Lung (tissue), 12 donors: ENCODE results near the gene RCVRN. TPM values are rescaled to one million over a fixed set of nuclear protein-coding genes. Genes with fewer than 3 reads are reported as not detected.

Experiments used
- ATAC-seq: fragments of 200-7000 bp; cut with Tn5 transposase; one replicate; pipeline ENCODE4 v1.9.1; 2020; ENCODE audit warnings: moderate number of reproducible peaks; ENCODE audit not compliant: insufficient read depth, low FRiP score
- DNase-seq, 3 donors: peaks; one replicate each; pipeline ENCODE4 v3.0.0-alpha.2; 2013 to 2017
- H3K27ac ChIP-seq, 2 donors: one replicate each; pipeline ENCODE4 v1.5.1; 2013; ENCODE audit warnings: mild to moderate bottlenecking in 2 of 2, moderate library complexity in 2 of 2, control low read depth in 1 of 2, inconsistent platforms in 1 of 2, low read depth in 1 of 2, low read length in 1 of 2
- H3K27me3 ChIP-seq, 3 donors: one replicate each; pipeline ENCODE4 v1.5.1; 2013; ENCODE audit warnings: low read length in 2 of 3; ENCODE audit not compliant: control insufficient read depth in 3 of 3, insufficient read depth in 3 of 3
- H3K36me3 ChIP-seq, 4 donors: one replicate each; pipeline ENCODE4 v1.5.1; 2013; ENCODE audit warnings: low read length in 4 of 4, mild to moderate bottlenecking in 1 of 4, moderate library complexity in 1 of 4; ENCODE audit not compliant: control insufficient read depth in 4 of 4, insufficient read depth in 4 of 4
- H3K4me1 ChIP-seq, 5 donors: one replicate each; pipeline ENCODE4 v1.5.1; 2013; ENCODE audit warnings: low read length in 5 of 5, mild to moderate bottlenecking in 2 of 5, moderate library complexity in 1 of 5; ENCODE audit not compliant: control insufficient read depth in 5 of 5, insufficient read depth in 5 of 5
- H3K4me3 ChIP-seq: one replicate; pipeline ENCODE4 v1.5.1; 2013; ENCODE audit warnings: mild to moderate bottlenecking, control low read depth, moderate library complexity
- H3K9ac ChIP-seq, 2 donors: one replicate each; pipeline ENCODE4 v1.5.1; 2013; ENCODE audit warnings: low read length in 2 of 2, control low read depth in 1 of 2; ENCODE audit not compliant: insufficient read depth in 1 of 2
- H3K9me3 ChIP-seq, 4 donors: one replicate each; pipeline ENCODE4 v1.5.1; 2013; ENCODE audit warnings: low read length in 3 of 4, mild to moderate bottlenecking in 1 of 4, moderate library complexity in 1 of 4; ENCODE audit not compliant: control insufficient read depth in 4 of 4, insufficient read depth in 3 of 4
- WGBS, 2 donors: extraction: QIAGEN DNeasy Blood & Tissue Kit; methylation state at CpG; one replicate each; pipeline ENCODE4 v1.1.7; 2013; 5-methylcytosine and 5-hydroxymethylcytosine counted together
- polyA plus RNA-seq, 2 donors: library from polyadenylated mRNA; stranded (reverse); fragments of 200-250 nt; gene quantifications; one replicate each; pipeline ENCODE4 v1.2.1, GENCODE V29; 2013
- total RNA-seq, 2 donors: library from RNA; depleted of rRNA in 1 of 2; stranded (reverse); fragments of >200 nt in 1 of 2; gene quantifications; one replicate each; pipeline ENCODE4 v1.2.1, GENCODE V29; 2014 to 2021
- TF ChIP-seq, protein P1 (sequence below): IDR thresholded peaks from 2 replicates; pipeline ENCODE4 v1.5.1; 2012; ENCODE audit warnings: mild to moderate bottlenecking; ENCODE audit errors: control extremely low read depth, extremely low read depth
- donor health status: control.
- donor health status: control.
- donor health status: Bipolar disorder and iron deficiency.
- donor health status: healthy.
- donor health status: DM: yes; HTN: yes; CAD: no.

RCVRN gene
- total and polyA plus RNA-seq, 4 donors: 0.09 to 0.31 (median 0.24) TPM; not detected in 1

DNA sequence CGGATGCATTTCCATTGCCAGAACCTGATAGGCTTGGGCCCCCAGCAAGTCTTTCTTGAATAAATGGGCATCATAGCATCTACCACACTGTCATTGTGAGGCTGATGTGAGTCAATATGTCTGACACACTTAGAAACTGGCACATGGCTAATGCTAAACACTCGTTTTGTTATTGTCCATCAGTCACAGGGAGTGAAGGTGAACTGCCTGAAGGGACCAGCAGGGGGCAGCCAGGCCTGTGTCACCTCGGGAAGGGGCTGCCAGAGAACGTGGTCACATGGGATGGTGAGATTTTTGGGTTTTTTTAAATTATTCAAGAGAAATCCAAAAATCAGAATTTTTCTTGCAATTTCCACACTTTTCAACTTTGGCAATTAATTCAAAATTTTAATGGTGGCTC lies 831 bp upstream of the RCVRN start:
- DNase-seq (no peak), ATAC-seq (no peak)
- TF ChIP-seq, protein P1, sequence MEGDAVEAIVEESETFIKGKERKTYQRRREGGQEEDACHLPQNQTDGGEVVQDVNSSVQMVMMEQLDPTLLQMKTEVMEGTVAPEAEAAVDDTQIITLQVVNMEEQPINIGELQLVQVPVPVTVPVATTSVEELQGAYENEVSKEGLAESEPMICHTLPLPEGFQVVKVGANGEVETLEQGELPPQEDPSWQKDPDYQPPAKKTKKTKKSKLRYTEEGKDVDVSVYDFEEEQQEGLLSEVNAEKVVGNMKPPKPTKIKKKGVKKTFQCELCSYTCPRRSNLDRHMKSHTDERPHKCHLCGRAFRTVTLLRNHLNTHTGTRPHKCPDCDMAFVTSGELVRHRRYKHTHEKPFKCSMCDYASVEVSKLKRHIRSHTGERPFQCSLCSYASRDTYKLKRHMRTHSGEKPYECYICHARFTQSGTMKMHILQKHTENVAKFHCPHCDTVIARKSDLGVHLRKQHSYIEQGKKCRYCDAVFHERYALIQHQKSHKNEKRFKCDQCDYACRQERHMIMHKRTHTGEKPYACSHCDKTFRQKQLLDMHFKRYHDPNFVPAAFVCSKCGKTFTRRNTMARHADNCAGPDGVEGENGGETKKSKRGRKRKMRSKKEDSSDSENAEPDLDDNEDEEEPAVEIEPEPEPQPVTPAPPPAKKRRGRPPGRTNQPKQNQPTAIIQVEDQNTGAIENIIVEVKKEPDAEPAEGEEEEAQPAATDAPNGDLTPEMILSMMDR: no peak
- peaks cover 0 to 3% (median 0%) of the 10 kb centered on the region in 3 donors for H3K27me3 ChIP-seq
- H3K9me3 ChIP-seq: no peaks in the 10 kb centered on the region
- no peak overlapping the region for H3K9ac ChIP-seq
- no peaks in the 10 kb centered on the region for H3K36me3 ChIP-seq
- peaks cover 0 to 22% (median 0%) of the 10 kb centered on the region in 5 donors for H3K4me1 ChIP-seq
- no peak overlapping the region for H3K4me3 ChIP-seq
- no peak overlapping the region for H3K27ac ChIP-seq
- 3 to 14% methylated on average over 4 of the region's 4 CpGs for WGBS, 2 donors

- Histone ChIP-seq H3K36me3 (no peaks in the 10 kb centered on the region), H3K27ac (no peak overlapping the region), H3K4me1 (peaks cover 0 to 30% (median 0%) of the 10 kb centered on the region in 5 donors), H3K27me3 (peaks cover 0 to 3% (median 0%) of the 10 kb centered on the region in 3 donors), H3K9me3 (no peaks in the 10 kb centered on the region), H3K9ac (no peak overlapping the region), H3K4me3 (no peak overlapping the region)
- TF ChIP-seq, protein P1: no peak
- ATAC-seq: no peak
- 95 to 97% methylated on average over 35 of the region's 35 CpGs for WGBS, 2 donors
- no peak for DNase-seq
Observed at GRCh38 chr17:9904277-9905077, 594 bp downstream of the RCVRN start.

- Histone ChIP-seq H3K4me3 (no peak overlapping the region), H3K9ac (no peak overlapping the region), H3K36me3 (no peaks in the 10 kb centered on the region), H3K4me1 (peaks cover 0 to 33% (median 0%) of the 10 kb centered on the region in 5 donors), H3K9me3 (no peaks in the 10 kb centered on the region), H3K27me3 (no peaks in the 10 kb centered on the region), H3K27ac (no peak overlapping the region)
- DNase-seq (peak; percentile 73 to 85 (median 84)), ATAC-seq (no peak)
- TF ChIP-seq, protein P1: no peak
- 37 to 43% methylated on average over 2 of the region's 2 CpGs for WGBS, 2 donors
Observed at GRCh38 chr17:9902120-9902519, 3.0 kb downstream of the RCVRN start.
